ENCODE measurements around the gene UBE2D1. TPM values are rescaled to one million over a fixed set of nuclear protein-coding genes. Genes with fewer than 3 reads are reported as not detected.

UBE2D1 gene
- 10 to 100 TPM; 13.3 to 22.2 TPM for total RNA-seq
- long read RNA-seq, transcript UBE2D1-201 (7 exons, 2,659 nt): major isoform, 23 of 25 reads
- long read RNA-seq, partial matches to known transcripts: 0 of 25 reads
- long read RNA-seq, other reads (novel, unspliced or antisense): 1 of 25 reads

GRCh38 chr10:58334817-58335305, at the start of gene UBE2D1:
Gene UBE2D1 (plus strand): TSS chr10:58335006. CDS start chr10:58335202, 196 bp downstream.
- intact Hi-C loops (cut with DNase I, micrococcal nuclease): no loop called here
- ATAC-seq (peak; percentile 98), DNase-seq (peak; percentile 91 to 95)

GRCh38 chr10:58291538-58292174, 43.1 kb upstream of the UBE2D1 start:
- no peak for DNase-seq
- intact Hi-C loops (cut with DNase I, micrococcal nuclease): loop anchor here in 1 of 2 donors (5.0 kb wide), 1 partner anchor 114 kb away; no protein-coding TSS in a partner anchor
- ATAC-seq: peak; percentile 92

GRCh38 chr10:58293989-58294388, 40.8 kb upstream of the UBE2D1 start:
- DNase-seq (no peak), ATAC-seq (no peak)
- intact Hi-C loops (cut with DNase I, micrococcal nuclease): loop anchor here in 1 of 2 donors (5.0 kb wide), 1 partner anchor 117 kb away; no protein-coding TSS in a partner anchor

GRCh38 chr10:58299580-58299979, 35.2 kb upstream of the UBE2D1 start:
- intact Hi-C loops (cut with DNase I, micrococcal nuclease): no loop called here
- DNase-seq: peak; percentile 33 to 69
- peak; percentile 42 for ATAC-seq

- DNase-seq (no peak), ATAC-seq (peak; percentile 14)
- intact Hi-C loops (cut with DNase I, micrococcal nuclease): no loop called here
Observed at GRCh38 chr10:58300676-58301075, 34.1 kb upstream of the UBE2D1 start.

- intact Hi-C loops (cut with DNase I, micrococcal nuclease): no loop called here
- peak; percentile 57 for ATAC-seq
- no peak for DNase-seq
Observed at GRCh38 chr10:58302254-58302653, 32.6 kb upstream of the UBE2D1 start.

GRCh38 chr10:58304099-58304633, 30.6 kb upstream of the UBE2D1 start:
- ATAC-seq: peak; percentile 88
- DNase-seq: no peak
- intact Hi-C loops (cut with DNase I, micrococcal nuclease): no loop called here

GRCh38 chr10:58305821-58306220, 29.0 kb upstream of the UBE2D1 start:
- intact Hi-C loops (cut with DNase I, micrococcal nuclease): no loop called here
- peak; percentile 19 for ATAC-seq

GRCh38 chr10:58307676-58308075, 27.1 kb upstream of the UBE2D1 start:
- DNase-seq: no peak
- no peak for ATAC-seq
- intact Hi-C loops (cut with DNase I, micrococcal nuclease): no loop called here

More at GRCh38 chr10:58305821-58306220, 29.0 kb upstream of the UBE2D1 start:
- no peak for DNase-seq

- ATAC-seq (no peak), DNase-seq (no peak)
- intact Hi-C loops (cut with DNase I, micrococcal nuclease): no loop called here
Observed at GRCh38 chr10:58311026-58311425, 23.8 kb upstream of the UBE2D1 start.

- intact Hi-C loops (cut with DNase I, micrococcal nuclease): no loop called here
Observed at GRCh38 chr10:58316874-58317273, 17.9 kb upstream of the UBE2D1 start.

GRCh38 chr10:58318346-58318745, 16.5 kb upstream of the UBE2D1 start:
- DNase-seq (no peak), ATAC-seq (no peak)
- intact Hi-C loops (cut with DNase I, micrococcal nuclease): no loop called here

More at GRCh38 chr10:58316874-58317273, 17.9 kb upstream of the UBE2D1 start:
- DNase-seq (no peak), ATAC-seq (no peak)

GRCh38 chr10:58319599-58319998, 15.2 kb upstream of the UBE2D1 start:
- ATAC-seq (no peak), DNase-seq (no peak)
- intact Hi-C loops (cut with DNase I, micrococcal nuclease): no loop called here

GRCh38 chr10:58320351-58321049, 14.3 kb upstream of the UBE2D1 start:
- intact Hi-C loops (cut with DNase I, micrococcal nuclease): no loop called here
- no peak for DNase-seq
- ATAC-seq: no peak

- peak in 1 of 2 donors; percentile 55 for DNase-seq
- peak; percentile 93 for ATAC-seq
- intact Hi-C loops (cut with DNase I, micrococcal nuclease): no loop called here
Observed at GRCh38 chr10:58322072-58322834, 12.6 kb upstream of the UBE2D1 start.

GRCh38 chr10:58322835-58323209, 12.0 kb upstream of the UBE2D1 start:
- intact Hi-C loops (cut with DNase I, micrococcal nuclease): no loop called here
- ATAC-seq: peak; percentile 49

GRCh38 chr10:58326967-58327381, 7.8 kb upstream of the UBE2D1 start:
- no peak for DNase-seq
- intact Hi-C loops (cut with DNase I, micrococcal nuclease): no loop called here
- no peak for ATAC-seq

More at GRCh38 chr10:58322835-58323209, 12.0 kb upstream of the UBE2D1 start:
- DNase-seq: no peak

- no peak for ATAC-seq
- no peak for DNase-seq
- intact Hi-C loops (cut with DNase I, micrococcal nuclease): no loop called here
Observed at GRCh38 chr10:58328233-58328632, 6.6 kb upstream of the UBE2D1 start.

- intact Hi-C loops (cut with DNase I, micrococcal nuclease): no loop called here
- DNase-seq: no peak
- ATAC-seq: no peak
Observed at GRCh38 chr10:58330431-58330830, 4.4 kb upstream of the UBE2D1 start.
